ENCODE data around the gene HLA-DOB. TPM values are rescaled to one million over a fixed set of nuclear protein-coding genes. Genes with fewer than 3 reads are reported as not detected.

HLA-DOB gene
- polyA plus RNA-seq, 1 donor from 2014 or later = not detected

DNA sequence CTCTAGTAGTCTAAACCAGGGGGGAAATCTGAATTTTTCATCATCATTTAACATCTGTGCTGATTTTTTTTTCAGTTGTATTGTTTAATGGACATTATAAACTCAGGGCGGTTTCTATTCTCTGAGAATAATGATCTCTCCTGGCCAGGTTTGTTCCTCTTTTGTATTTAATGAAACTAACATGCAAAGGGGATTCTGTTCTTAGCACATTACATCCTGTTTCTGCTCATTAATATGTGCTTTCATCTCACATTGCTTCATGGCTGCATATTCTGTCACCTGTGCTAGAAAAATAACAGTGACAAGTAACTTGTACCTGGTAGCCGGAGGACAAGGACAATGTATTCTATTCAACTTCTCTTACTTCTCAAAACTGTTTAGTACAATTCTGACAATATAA lies 806 bp downstream of the HLA-DOB start:
- H3K4me2 ChIP-seq (ENCODE audit: low read length) = no peak overlapping the region
- H3K27ac ChIP-seq (ENCODE audit: low read length) = no peak overlapping the region
- H3K79me2 ChIP-seq (replicated peaks; ENCODE audit: insufficient read depth, low read length) = no peaks in the 10 kb centered on the region
- no peaks in the 10 kb centered on the region for H3K9me2 ChIP-seq (ENCODE audit: insufficient read depth, low read length)
- H3K36me3 ChIP-seq (ENCODE audit: insufficient read depth, low read length) = no peaks in the 10 kb centered on the region
- no peak overlapping the region for H3K4me3 ChIP-seq (ENCODE audit: low read length)
- TF ChIP-seq EZH2 (IDR thresholded peaks at IDR 0.05; ENCODE audit: borderline replicate concordance, insufficient read depth, low read length, poor library complexity, severe bottlenecking) = no peak
- no peak for TF ChIP-seq CTCF (IDR thresholded peaks at IDR 0.05; ENCODE audit: poor library complexity, severe bottlenecking)
- TF ChIP-seq EP300 (conservative IDR thresholded peaks at IDR 0.05; ENCODE audit: poor library complexity, severe bottlenecking) = no peak
- no peak for TF ChIP-seq MXI1 (conservative IDR thresholded peaks at IDR 0.05; ENCODE audit: poor library complexity, severe bottlenecking)
- TF ChIP-seq, protein P1, sequence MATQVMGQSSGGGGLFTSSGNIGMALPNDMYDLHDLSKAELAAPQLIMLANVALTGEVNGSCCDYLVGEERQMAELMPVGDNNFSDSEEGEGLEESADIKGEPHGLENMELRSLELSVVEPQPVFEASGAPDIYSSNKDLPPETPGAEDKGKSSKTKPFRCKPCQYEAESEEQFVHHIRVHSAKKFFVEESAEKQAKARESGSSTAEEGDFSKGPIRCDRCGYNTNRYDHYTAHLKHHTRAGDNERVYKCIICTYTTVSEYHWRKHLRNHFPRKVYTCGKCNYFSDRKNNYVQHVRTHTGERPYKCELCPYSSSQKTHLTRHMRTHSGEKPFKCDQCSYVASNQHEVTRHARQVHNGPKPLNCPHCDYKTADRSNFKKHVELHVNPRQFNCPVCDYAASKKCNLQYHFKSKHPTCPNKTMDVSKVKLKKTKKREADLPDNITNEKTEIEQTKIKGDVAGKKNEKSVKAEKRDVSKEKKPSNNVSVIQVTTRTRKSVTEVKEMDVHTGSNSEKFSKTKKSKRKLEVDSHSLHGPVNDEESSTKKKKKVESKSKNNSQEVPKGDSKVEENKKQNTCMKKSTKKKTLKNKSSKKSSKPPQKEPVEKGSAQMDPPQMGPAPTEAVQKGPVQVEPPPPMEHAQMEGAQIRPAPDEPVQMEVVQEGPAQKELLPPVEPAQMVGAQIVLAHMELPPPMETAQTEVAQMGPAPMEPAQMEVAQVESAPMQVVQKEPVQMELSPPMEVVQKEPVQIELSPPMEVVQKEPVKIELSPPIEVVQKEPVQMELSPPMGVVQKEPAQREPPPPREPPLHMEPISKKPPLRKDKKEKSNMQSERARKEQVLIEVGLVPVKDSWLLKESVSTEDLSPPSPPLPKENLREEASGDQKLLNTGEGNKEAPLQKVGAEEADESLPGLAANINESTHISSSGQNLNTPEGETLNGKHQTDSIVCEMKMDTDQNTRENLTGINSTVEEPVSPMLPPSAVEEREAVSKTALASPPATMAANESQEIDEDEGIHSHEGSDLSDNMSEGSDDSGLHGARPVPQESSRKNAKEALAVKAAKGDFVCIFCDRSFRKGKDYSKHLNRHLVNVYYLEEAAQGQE (IDR thresholded peaks at IDR 0.05; ENCODE audit: borderline replicate concordance) = no peak
- TF ChIP-seq POLR2AphosphoS5 (IDR thresholded peaks at IDR 0.05) = no peak
- no peak for TF ChIP-seq RAD21 (conservative IDR thresholded peaks at IDR 0.05)
- TF ChIP-seq TAF1 (IDR thresholded peaks at IDR 0.05; ENCODE audit: low read depth) = no peak
- TF ChIP-seq SMC3 (conservative IDR thresholded peaks at IDR 0.05; ENCODE audit: poor library complexity) = no peak
- H2AFZ ChIP-seq (ENCODE audit: low read depth, low read length) = no peak overlapping the region
- H3K9me3 ChIP-seq (ENCODE audit: low read length) = no peaks in the 10 kb centered on the region
- no peaks in the 10 kb centered on the region for H3K27me3 ChIP-seq (ENCODE audit: insufficient read depth, low read depth, low read length)
- no peaks in the 10 kb centered on the region for H4K20me1 ChIP-seq (ENCODE audit: insufficient read depth)
- H3K9ac ChIP-seq (ENCODE audit: low read length) = no peak overlapping the region
- no peaks in the 10 kb centered on the region for H3F3A ChIP-seq (ENCODE audit: insufficient read depth, low read length, poor library complexity, severe bottlenecking)

GRCh38 chr6:32815115-32815514 lies 1.7 kb downstream of the HLA-DOB start:
- H3K9me3 ChIP-seq (ENCODE audit: low read length) = no peaks in the 10 kb centered on the region
- no peaks in the 10 kb centered on the region for H4K20me1 ChIP-seq (ENCODE audit: insufficient read depth)
- no peaks in the 10 kb centered on the region for H3F3A ChIP-seq (ENCODE audit: insufficient read depth, low read length, poor library complexity, severe bottlenecking)
- no peaks in the 10 kb centered on the region for H3K9me2 ChIP-seq (ENCODE audit: insufficient read depth, low read length)
- no peak overlapping the region for H3K9ac ChIP-seq (ENCODE audit: low read length)
- TF ChIP-seq EP300 (conservative IDR thresholded peaks at IDR 0.05; ENCODE audit: poor library complexity, severe bottlenecking) (no peak), POLR2AphosphoS5 (IDR thresholded peaks at IDR 0.05) (no peak), SMC3 (conservative IDR thresholded peaks at IDR 0.05; ENCODE audit: poor library complexity) (no peak), TAF1 (IDR thresholded peaks at IDR 0.05; ENCODE audit: low read depth) (no peak), EZH2 (IDR thresholded peaks at IDR 0.05; ENCODE audit: borderline replicate concordance, insufficient read depth, low read length, poor library complexity, severe bottlenecking) (no peak), RAD21 (conservative IDR thresholded peaks at IDR 0.05) (no peak), CTCF (IDR thresholded peaks at IDR 0.05; ENCODE audit: poor library complexity, severe bottlenecking) (no peak), MXI1 (conservative IDR thresholded peaks at IDR 0.05; ENCODE audit: poor library complexity, severe bottlenecking) (no peak)
- TF ChIP-seq, protein P1 (IDR thresholded peaks at IDR 0.05; ENCODE audit: borderline replicate concordance) = no peak
- no peaks in the 10 kb centered on the region for H3K27me3 ChIP-seq (ENCODE audit: insufficient read depth, low read depth, low read length)
- no peaks in the 10 kb centered on the region for H3K79me2 ChIP-seq (replicated peaks; ENCODE audit: insufficient read depth, low read length)
- H3K36me3 ChIP-seq (ENCODE audit: insufficient read depth, low read length) = no peaks in the 10 kb centered on the region
- no peak overlapping the region for H2AFZ ChIP-seq (ENCODE audit: low read depth, low read length)
- no peak overlapping the region for H3K4me3 ChIP-seq (ENCODE audit: low read length)
- no peak overlapping the region for H3K4me2 ChIP-seq (ENCODE audit: low read length)
- H3K27ac ChIP-seq (ENCODE audit: low read length) = no peak overlapping the region

Data from neural cell (in vitro differentiated cells).